HCT116 (cell line): ENCODE measurements around the gene DUSP14. TPM values are rescaled to one million over a fixed set of nuclear protein-coding genes. Genes with fewer than 3 reads are reported as not detected.

Experiments used
- ATAC-seq: fragments of 200-7000 bp; cut with Tn5 transposase; 2 replicates; pipeline ENCODE4 v1.9.1; 2020; ENCODE audit warnings: mild to moderate bottlenecking, moderate library complexity
- BruUV-seq: library from RNA; stranded (reverse); fragments of 400-500 nt; replicated peaks from 2 replicates; lab custom pipeline; 2021; lab: Mats Ljungman, UMichigan
- CTCF ChIA-PET: fragments of 300-600 bp; sonication (Branson Sonifier 250); formaldehyde crosslinking; loops from one replicate; lab custom pipeline; 2021; ENCODE audit warnings: antibody characterized with exemption; lab: Charles Lee
- POLR2A ChIA-PET: fragments of 300-600, 350-600 bp; sonication (Branson Sonifier 250); formaldehyde crosslinking; loops from one replicate; lab custom pipeline; 2021; ENCODE audit warnings: antibody characterized with exemption; lab: Charles Lee
- RAD21 ChIA-PET, 2 experiments: fragments of 300-600 bp; sonication (Branson Sonifier 250); formaldehyde crosslinking; loops; one replicate each; lab custom pipeline; 2023; ENCODE audit warnings: low total read pairs in 2 of 2; ENCODE audit not compliant: uncharacterized antibody in 2 of 2, unreplicated experiment in 2 of 2, low non-redundant PET in 1 of 2; lab: Charles Lee
- DNase-seq: peaks from one replicate; pipeline ENCODE4 v3.0.0-alpha.2; 2010; ENCODE audit warnings: low read depth, low spot score
- H2AFZ ChIP-seq: fragments of 200-600 bp; shearing (Covaris generic), sonication (generic); 2 replicates; pipeline ENCODE4 v1.6.1; 2017; ENCODE audit warnings: low read depth, mixed run types, mixed read lengths, antibody characterized with exemption, low read length; ENCODE audit not compliant: poor library complexity, severe bottlenecking
- H3K27ac ChIP-seq: 2 replicates; pipeline ENCODE4 v1.5.1; 2012; ENCODE audit warnings: low read depth, low read length
- H3K27me3 ChIP-seq: fragments of 200-600 bp; sonication (generic); 2 replicates; pipeline ENCODE4 v1.6.1; 2016; ENCODE audit warnings: mixed run types, low read length, mixed read lengths; ENCODE audit not compliant: insufficient read depth
- H3K36me3 ChIP-seq, 2 experiments: fragments of 200-500 bp in 1 of 2; fragments of 200-600 bp in 1 of 2; sonication (Bioruptor generic) in 1 of 2; sonication (generic) in 1 of 2; 2 replicates each; pipeline versions ENCODE4 v1.5.1 to v1.6.1; 2014 to 2016; ENCODE audit warnings: low read length in 2 of 2, inconsistent platforms in 1 of 2, mixed read lengths in 1 of 2, mixed run types in 1 of 2; ENCODE audit not compliant: insufficient read depth in 2 of 2, control insufficient read depth in 1 of 2
- H3K4me1 ChIP-seq, 2 experiments: fragments of 200-600 bp in 1 of 2; sonication (generic) in 1 of 2; 2 replicates each; pipeline versions ENCODE4 v1.5.1 to v1.6.1; 2012 to 2017; ENCODE audit warnings: low read length in 2 of 2, inconsistent platforms in 1 of 2, mild to moderate bottlenecking in 1 of 2, mixed read lengths in 1 of 2, mixed run types in 1 of 2, moderate library complexity in 1 of 2; ENCODE audit not compliant: insufficient read depth in 2 of 2, control insufficient read depth in 1 of 2
- H3K4me2 ChIP-seq: fragments of 200-600 bp; sonication (generic); 2 replicates; pipeline ENCODE4 v1.6.1; 2017; ENCODE audit warnings: mixed run types, low read length, mixed read lengths
- H3K4me3 ChIP-seq, 2 experiments: fragments of 200-600 bp in 1 of 2; sonication (generic) in 1 of 2; replicated peaks in 1 of 2; 2 replicates each; pipeline ENCODE4 v1.5.1; 2011 to 2016; ENCODE audit warnings: low read length in 2 of 2, control low read depth in 1 of 2, low read depth in 1 of 2, mild to moderate bottlenecking in 1 of 2, mixed read lengths in 1 of 2, mixed run types in 1 of 2
- H3K79me2 ChIP-seq: fragments of 200-600 bp; sonication (generic); 2 replicates; pipeline ENCODE4 v1.6.1; 2017; ENCODE audit warnings: mild to moderate bottlenecking, mixed run types, low read length, moderate library complexity, mixed read lengths; ENCODE audit not compliant: insufficient read depth
- H3K9ac ChIP-seq: fragments of 200-600 bp; sonication (generic); 2 replicates; pipeline ENCODE4 v1.6.1; 2016; ENCODE audit warnings: low read length, mixed read lengths
- H3K9me2 ChIP-seq: fragments of 200-600 bp; sonication (generic), shearing (Covaris generic); 2 replicates; pipeline ENCODE4 v1.6.1; 2017; ENCODE audit warnings: mixed run types, mild to moderate bottlenecking, moderate library complexity; ENCODE audit not compliant: insufficient read depth
- H3K9me3 ChIP-seq, 2 experiments: fragments of 200-500 bp in 1 of 2; fragments of 200-600 bp in 1 of 2; sonication (Bioruptor generic) in 1 of 2; sonication (generic) in 1 of 2; 2 replicates each; pipeline ENCODE4 v1.6.1; 2014 to 2017; ENCODE audit warnings: low read length in 2 of 2, mixed read lengths in 2 of 2, inconsistent platforms in 1 of 2, low read depth in 1 of 2, mild to moderate bottlenecking in 1 of 2, mixed run types in 1 of 2, moderate library complexity in 1 of 2; ENCODE audit not compliant: control insufficient read depth in 1 of 2, insufficient read depth in 1 of 2
- H4K20me1 ChIP-seq: fragments of 200-600 bp; sonication (generic), shearing (Covaris generic); 2 replicates; pipeline ENCODE4 v1.6.1; 2017; ENCODE audit warnings: mixed run types, mild to moderate bottlenecking, moderate library complexity; ENCODE audit not compliant: insufficient read depth
- CEBPB ChIP-seq: IDR thresholded peaks from 2 replicates; pipeline ENCODE4 v1.6.1; 2012; ENCODE audit warnings: low read depth
- EGR1 ChIP-seq: IDR thresholded peaks from 2 replicates; pipeline ENCODE4 v1.6.1; 2012; ENCODE audit warnings: low read depth
- ELF1 ChIP-seq: IDR thresholded peaks from 2 replicates; pipeline ENCODE4 v1.6.1; 2012; ENCODE audit warnings: low read depth, borderline replicate concordance
- EZH2phosphoT487 ChIP-seq: fragments of 200-600 bp; IDR thresholded peaks from 2 replicates; pipeline ENCODE4 v1.6.1; 2018; ENCODE audit warnings: antibody characterized with exemption, borderline replicate concordance
- FOSL1 ChIP-seq: IDR thresholded peaks from 2 replicates; pipeline ENCODE4 v1.6.1; 2012; ENCODE audit warnings: low read depth
- POLR2A ChIP-seq: IDR thresholded peaks from 2 replicates; pipeline ENCODE4 v1.7.0; 2011; ENCODE audit warnings: borderline replicate concordance; ENCODE audit not compliant: insufficient read depth, insufficient read length; ENCODE audit errors: extremely low read depth
- POLR2AphosphoS5 ChIP-seq: IDR thresholded peaks from 2 replicates; pipeline ENCODE4 v1.6.1; 2011; ENCODE audit warnings: mild to moderate bottlenecking, low read depth, low read length, moderate library complexity
- RAD21 ChIP-seq: IDR thresholded peaks from 2 replicates; pipeline ENCODE4 v1.6.1; 2012; ENCODE audit warnings: low read depth, mild to moderate bottlenecking
- SP1 ChIP-seq: IDR thresholded peaks from 2 replicates; pipeline ENCODE4 v1.6.1; 2012; ENCODE audit warnings: low read depth
- SRF ChIP-seq: IDR thresholded peaks from 2 replicates; pipeline ENCODE4 v1.6.1; 2012; ENCODE audit warnings: low read depth
- YY1 ChIP-seq: IDR thresholded peaks from 2 replicates; pipeline ENCODE4 v1.6.1; 2011; ENCODE audit warnings: low read length, low read depth, moderate library complexity, mild to moderate bottlenecking; ENCODE audit not compliant: insufficient replicate concordance; ENCODE audit errors: extremely low read depth
- ZFX ChIP-seq: fragments of 450-650 bp; IDR thresholded peaks from 2 replicates; pipeline ENCODE4 v1.6.1; 2017
- ZNF274 ChIP-seq: fragments of 200-500 bp; sonication (Bioruptor generic); IDR thresholded peaks from 2 replicates; pipeline ENCODE4 v1.6.1; 2014; ENCODE audit warnings: mild to moderate bottlenecking, low read depth, low read length, inconsistent platforms
- intact Hi-C: fragments of 100-400 bp; cut with micrococcal nuclease; formaldehyde crosslinking; loops from 2 replicates; pipeline ENCODE4 v1.10.0; 2022
- total RNA-seq: library from RNA; stranded (reverse); gene quantifications from one replicate; pipeline ENCODE4 v1.2.1, GENCODE V29; 2021; ENCODE audit not compliant: unreplicated experiment
- TF ChIP-seq, protein P1 (sequence below), 3 experiments: fragments of 200-600 bp in 1 of 3; sonication (generic) in 1 of 3; IDR thresholded peaks in 2 of 3; conservative IDR thresholded peaks in 1 of 3; 2 replicates each; pipeline ENCODE4 v1.5.1; 2012 to 2017; ENCODE audit warnings: low read depth in 2 of 3, low read length in 2 of 3, antibody characterized with exemption in 1 of 3, borderline replicate concordance in 1 of 3, control low read depth in 1 of 3, mild to moderate bottlenecking in 1 of 3, mixed read lengths in 1 of 3, mixed run types in 1 of 3, moderate library complexity in 1 of 3; ENCODE audit not compliant: insufficient read depth in 1 of 3
- TF ChIP-seq, protein P2 (sequence below): IDR thresholded peaks from 2 replicates; pipeline ENCODE4 v1.6.1; 2012
- TF ChIP-seq, protein P3 (sequence below): IDR thresholded peaks from 2 replicates; pipeline ENCODE4 v1.6.1; 2012; ENCODE audit warnings: low read depth

The DUSP14 gene
- total RNA-seq, 1 experiment from 2014 or later: 27.6 TPM

DNA sequence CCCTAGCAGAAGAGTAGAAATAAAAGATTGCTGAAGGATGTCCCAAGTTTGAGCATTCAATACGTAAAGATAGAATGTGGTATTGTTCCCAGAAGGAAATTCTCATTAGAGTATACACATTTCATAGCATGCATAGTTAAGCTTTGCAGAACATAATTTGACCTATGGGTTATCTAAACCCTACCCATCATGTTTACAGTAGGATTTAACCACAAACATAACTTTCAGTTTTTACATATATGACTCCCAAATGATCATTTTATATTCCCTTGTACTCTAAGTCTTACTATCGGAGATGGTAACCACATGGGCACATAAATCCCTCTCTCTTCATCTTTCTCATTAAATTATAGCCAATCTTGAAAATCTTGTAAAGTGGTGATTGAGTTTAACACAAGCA, 68.6 kb downstream of the DUSP14 start:
- H3K9me2 ChIP-seq: no peaks in the 10 kb centered on the region
- ChIA-PET POLR2A (no interaction called here), CTCF (no interaction called here)

More for the DNA sequence above, 68.6 kb downstream of the DUSP14 start:
- ATAC-seq (no peak), DNase-seq (no peak)
- no TSS peak for BruUV-seq
- Histone ChIP-seq H3K27ac (no peak overlapping the region), H3K79me2 (no peaks in the 10 kb centered on the region), H3K36me3 (peaks cover 8 to 18% of the 10 kb centered on the region in 2 experiments; a peak in 2 of 4 replicates), H3K4me3 (no peak overlapping the region), H3K27me3 (no peaks in the 10 kb centered on the region), H3K9me3 (no peaks in the 10 kb centered on the region), H2AFZ (no peak overlapping the region), H3K4me1 (no peaks in the 10 kb centered on the region), H3K9ac (no peak overlapping the region), H4K20me1 (no peaks in the 10 kb centered on the region), H3K4me2 (no peak overlapping the region)
- RAD21 ChIA-PET: no interaction called here
- TF ChIP-seq, protein P1, sequence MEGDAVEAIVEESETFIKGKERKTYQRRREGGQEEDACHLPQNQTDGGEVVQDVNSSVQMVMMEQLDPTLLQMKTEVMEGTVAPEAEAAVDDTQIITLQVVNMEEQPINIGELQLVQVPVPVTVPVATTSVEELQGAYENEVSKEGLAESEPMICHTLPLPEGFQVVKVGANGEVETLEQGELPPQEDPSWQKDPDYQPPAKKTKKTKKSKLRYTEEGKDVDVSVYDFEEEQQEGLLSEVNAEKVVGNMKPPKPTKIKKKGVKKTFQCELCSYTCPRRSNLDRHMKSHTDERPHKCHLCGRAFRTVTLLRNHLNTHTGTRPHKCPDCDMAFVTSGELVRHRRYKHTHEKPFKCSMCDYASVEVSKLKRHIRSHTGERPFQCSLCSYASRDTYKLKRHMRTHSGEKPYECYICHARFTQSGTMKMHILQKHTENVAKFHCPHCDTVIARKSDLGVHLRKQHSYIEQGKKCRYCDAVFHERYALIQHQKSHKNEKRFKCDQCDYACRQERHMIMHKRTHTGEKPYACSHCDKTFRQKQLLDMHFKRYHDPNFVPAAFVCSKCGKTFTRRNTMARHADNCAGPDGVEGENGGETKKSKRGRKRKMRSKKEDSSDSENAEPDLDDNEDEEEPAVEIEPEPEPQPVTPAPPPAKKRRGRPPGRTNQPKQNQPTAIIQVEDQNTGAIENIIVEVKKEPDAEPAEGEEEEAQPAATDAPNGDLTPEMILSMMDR (IDR thresholded peaks at IDR 0.05 in 2 of 3, conservative IDR thresholded peaks at IDR 0.05 in 1 of 3; ENCODE audit: borderline replicate concordance in 1 of 3, insufficient read depth in 1 of 3, low read depth in 2 of 3, low read length in 2 of 3): no peak
- TF ChIP-seq EZH2phosphoT487 (no peak), SP1 (no peak), YY1 (no peak), RAD21 (no peak), CEBPB (no peak), EGR1 (no peak), POLR2A (no peak), SRF (no peak), ELF1 (no peak), ZNF274 (no peak), POLR2AphosphoS5 (no peak), ZFX (no peak), FOSL1 (no peak)
- TF ChIP-seq, protein P2, sequence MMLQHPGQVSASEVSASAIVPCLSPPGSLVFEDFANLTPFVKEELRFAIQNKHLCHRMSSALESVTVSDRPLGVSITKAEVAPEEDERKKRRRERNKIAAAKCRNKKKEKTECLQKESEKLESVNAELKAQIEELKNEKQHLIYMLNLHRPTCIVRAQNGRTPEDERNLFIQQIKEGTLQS: no peak
- TF ChIP-seq, protein P3, sequence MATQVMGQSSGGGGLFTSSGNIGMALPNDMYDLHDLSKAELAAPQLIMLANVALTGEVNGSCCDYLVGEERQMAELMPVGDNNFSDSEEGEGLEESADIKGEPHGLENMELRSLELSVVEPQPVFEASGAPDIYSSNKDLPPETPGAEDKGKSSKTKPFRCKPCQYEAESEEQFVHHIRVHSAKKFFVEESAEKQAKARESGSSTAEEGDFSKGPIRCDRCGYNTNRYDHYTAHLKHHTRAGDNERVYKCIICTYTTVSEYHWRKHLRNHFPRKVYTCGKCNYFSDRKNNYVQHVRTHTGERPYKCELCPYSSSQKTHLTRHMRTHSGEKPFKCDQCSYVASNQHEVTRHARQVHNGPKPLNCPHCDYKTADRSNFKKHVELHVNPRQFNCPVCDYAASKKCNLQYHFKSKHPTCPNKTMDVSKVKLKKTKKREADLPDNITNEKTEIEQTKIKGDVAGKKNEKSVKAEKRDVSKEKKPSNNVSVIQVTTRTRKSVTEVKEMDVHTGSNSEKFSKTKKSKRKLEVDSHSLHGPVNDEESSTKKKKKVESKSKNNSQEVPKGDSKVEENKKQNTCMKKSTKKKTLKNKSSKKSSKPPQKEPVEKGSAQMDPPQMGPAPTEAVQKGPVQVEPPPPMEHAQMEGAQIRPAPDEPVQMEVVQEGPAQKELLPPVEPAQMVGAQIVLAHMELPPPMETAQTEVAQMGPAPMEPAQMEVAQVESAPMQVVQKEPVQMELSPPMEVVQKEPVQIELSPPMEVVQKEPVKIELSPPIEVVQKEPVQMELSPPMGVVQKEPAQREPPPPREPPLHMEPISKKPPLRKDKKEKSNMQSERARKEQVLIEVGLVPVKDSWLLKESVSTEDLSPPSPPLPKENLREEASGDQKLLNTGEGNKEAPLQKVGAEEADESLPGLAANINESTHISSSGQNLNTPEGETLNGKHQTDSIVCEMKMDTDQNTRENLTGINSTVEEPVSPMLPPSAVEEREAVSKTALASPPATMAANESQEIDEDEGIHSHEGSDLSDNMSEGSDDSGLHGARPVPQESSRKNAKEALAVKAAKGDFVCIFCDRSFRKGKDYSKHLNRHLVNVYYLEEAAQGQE: no peak
- intact Hi-C loops: loop anchor here (10.0 kb wide), 1 partner anchor 47 kb away; the partner anchor contains the start of gene SYNRG
